Adipocyte (in vitro differentiated cells): Measurements from ENCODE around the gene JPH2.

Experiments
- DNase-seq: peaks from one replicate; pipeline ENCODE4 v3.0.0-alpha.2; 2015; ENCODE audit warnings: low read depth
- H3K27me3 ChIP-seq: replicated peaks from 2 replicates; pipeline ENCODE4 v1.7.0; 2013; ENCODE audit warnings: mild to moderate bottlenecking, low read length, moderate library complexity; ENCODE audit not compliant: control insufficient read depth, insufficient read depth
- H3K36me3 ChIP-seq: 2 replicates; pipeline ENCODE4 v1.7.0; 2013; ENCODE audit warnings: low read length, mild to moderate bottlenecking, moderate library complexity; ENCODE audit not compliant: control insufficient read depth, insufficient read depth, severe bottlenecking
- H3K4me1 ChIP-seq: 2 replicates; pipeline ENCODE4 v1.7.0; 2013; ENCODE audit warnings: mild to moderate bottlenecking, low read length, moderate library complexity; ENCODE audit not compliant: control insufficient read depth, insufficient read depth
- H3K4me3 ChIP-seq: 2 replicates; pipeline ENCODE4 v1.7.0; 2013; ENCODE audit warnings: mild to moderate bottlenecking, low read length, moderate library complexity
- H3K9ac ChIP-seq: 2 replicates; pipeline ENCODE4 v1.7.0; 2013; ENCODE audit warnings: mild to moderate bottlenecking, low read length, moderate library complexity
- H3K9me3 ChIP-seq: 2 replicates; pipeline ENCODE4 v1.7.0; 2013; ENCODE audit warnings: mild to moderate bottlenecking, low read length, moderate library complexity; ENCODE audit not compliant: control insufficient read depth

Gene JPH2

DNA sequence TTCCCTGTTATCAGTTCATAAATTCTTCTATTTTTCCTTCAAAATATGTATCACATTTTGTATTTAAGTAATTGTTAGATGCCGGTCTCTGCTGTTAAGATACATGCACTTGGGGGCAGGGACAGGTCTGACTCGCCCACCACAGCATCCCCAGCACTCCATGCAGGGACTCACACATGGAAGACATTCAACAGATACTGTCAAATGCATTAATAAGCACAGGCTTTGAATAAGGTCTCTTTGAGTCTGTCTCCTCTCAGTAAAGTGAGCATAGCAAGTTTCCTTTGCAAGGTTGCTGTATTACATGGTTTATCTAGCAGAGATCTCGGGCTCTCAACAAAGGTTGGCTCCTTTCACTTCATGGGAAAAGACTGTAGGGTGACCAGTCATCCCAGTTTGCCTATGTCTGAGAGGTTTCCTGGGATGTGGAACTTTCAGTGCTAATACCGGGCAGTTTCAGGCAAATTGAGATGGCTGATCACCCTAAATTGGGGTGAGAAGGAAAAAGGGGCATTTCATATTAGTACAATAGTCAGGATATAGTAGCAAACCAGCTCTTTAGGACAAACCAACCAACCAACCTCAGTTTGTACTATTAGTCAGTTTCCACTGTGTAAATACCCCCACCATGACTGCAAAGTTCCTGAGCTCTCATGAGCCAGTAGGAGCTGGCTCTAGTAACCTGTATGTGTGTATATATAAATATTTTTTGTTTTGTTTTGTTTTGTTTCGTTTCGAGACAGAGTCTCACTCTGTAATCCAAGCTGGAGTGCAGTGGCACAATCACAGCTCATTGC is 15.0 kb downstream of the JPH2 start:
- DNase-seq = no peak
- H3K27me3 ChIP-seq = peaks cover 5% of the 10 kb centered on the region
- no peaks in the 10 kb centered on the region for H3K36me3 ChIP-seq
- no peak overlapping the region for H3K4me3 ChIP-seq
- peaks cover 13% of the 10 kb centered on the region for H3K4me1 ChIP-seq
- H3K9ac ChIP-seq = no peak overlapping the region
- no peaks in the 10 kb centered on the region for H3K9me3 ChIP-seq

DNA sequence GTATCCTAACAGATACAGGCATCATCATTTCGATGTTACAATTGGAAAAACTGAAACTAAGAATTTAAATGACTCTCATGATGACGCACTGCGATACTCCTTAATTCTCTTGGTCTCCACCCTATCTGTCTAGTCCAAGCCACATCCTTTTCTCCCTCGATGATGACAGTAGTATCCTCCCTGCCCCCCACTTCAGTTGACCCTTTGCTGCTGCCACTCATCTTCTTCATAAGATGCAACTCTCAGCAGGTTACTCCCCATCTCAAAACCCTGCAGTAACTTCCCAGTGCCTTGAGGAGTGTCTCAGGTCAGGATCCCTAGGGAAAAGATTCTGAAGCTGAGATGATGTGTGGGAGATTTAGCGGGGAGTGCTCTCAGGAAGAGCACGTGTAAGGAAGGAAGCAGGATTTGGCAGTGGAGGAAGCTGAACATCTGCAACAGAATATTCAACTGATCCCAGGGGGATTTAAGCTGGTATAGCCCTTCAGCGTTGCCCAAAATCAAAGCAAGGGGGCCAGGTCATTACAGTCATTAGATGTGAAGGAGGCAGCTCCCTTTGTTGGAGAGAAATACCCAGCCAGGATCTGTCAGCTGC is 16.1 kb downstream of the JPH2 start:
- no peaks in the 10 kb centered on the region for H3K36me3 ChIP-seq
- no peak for DNase-seq
- H3K4me3 ChIP-seq = no peak overlapping the region
- peaks cover 22% of the 10 kb centered on the region for H3K4me1 ChIP-seq
- no peak overlapping the region for H3K9ac ChIP-seq
- H3K27me3 ChIP-seq = peaks cover 5% of the 10 kb centered on the region
- no peaks in the 10 kb centered on the region for H3K9me3 ChIP-seq

DNA sequence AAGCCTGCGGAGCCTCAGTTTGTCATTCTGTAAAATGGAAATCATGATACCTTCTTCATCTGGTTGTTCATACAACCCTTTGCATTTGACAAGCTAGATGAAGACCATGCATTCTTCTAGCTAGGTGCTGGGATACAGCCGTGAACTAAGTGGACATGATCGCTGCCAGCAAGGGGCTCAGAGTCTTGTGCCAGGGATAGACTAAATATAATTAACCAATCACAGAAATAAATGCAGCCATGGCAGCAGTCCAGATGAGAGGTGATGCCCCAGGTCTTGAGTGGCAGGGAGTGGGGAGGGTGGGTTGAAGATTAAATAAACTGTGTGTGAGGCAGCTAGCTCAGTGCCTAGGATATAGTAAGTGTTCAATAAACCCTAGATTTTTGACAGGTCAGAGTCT is 19.3 kb downstream of the JPH2 start:
- Histone ChIP-seq H3K9ac (no peak overlapping the region), H3K27me3 (peaks cover 18% of the 10 kb centered on the region), H3K36me3 (no peaks in the 10 kb centered on the region), H3K9me3 (no peaks in the 10 kb centered on the region), H3K4me3 (no peak overlapping the region), H3K4me1 (peaks cover 30% of the 10 kb centered on the region)
- no peak for DNase-seq

DNA sequence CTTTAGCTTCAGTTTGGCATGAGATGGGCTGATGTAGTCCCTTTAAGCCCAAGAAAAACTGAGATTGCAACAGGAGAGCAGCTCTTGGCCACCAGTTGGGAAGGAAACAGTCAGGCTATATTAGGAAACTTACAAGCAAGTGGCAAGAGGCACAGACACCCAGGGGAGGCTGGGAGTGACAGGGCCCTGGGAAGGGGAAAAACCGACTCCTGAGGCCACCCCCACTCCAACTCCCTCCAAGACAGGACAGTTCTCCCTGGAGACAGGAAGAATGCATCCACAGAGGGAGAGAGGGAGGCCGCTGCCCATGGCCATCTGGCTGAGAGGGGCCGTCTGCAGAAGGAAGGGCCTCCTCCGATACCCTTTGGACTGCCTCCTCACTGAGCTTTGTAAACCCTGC is 20.5 kb downstream of the JPH2 start:
- peak; percentile 67 for DNase-seq
- peaks cover 29% of the 10 kb centered on the region for H3K4me1 ChIP-seq
- H3K9me3 ChIP-seq = no peaks in the 10 kb centered on the region
- no peaks in the 10 kb centered on the region for H3K36me3 ChIP-seq
- H3K27me3 ChIP-seq = peaks cover 26% of the 10 kb centered on the region
- H3K4me3 ChIP-seq = peak overlapping the region; percentile 56
- peak overlapping the region; percentile 35 for H3K9ac ChIP-seq

DNA sequence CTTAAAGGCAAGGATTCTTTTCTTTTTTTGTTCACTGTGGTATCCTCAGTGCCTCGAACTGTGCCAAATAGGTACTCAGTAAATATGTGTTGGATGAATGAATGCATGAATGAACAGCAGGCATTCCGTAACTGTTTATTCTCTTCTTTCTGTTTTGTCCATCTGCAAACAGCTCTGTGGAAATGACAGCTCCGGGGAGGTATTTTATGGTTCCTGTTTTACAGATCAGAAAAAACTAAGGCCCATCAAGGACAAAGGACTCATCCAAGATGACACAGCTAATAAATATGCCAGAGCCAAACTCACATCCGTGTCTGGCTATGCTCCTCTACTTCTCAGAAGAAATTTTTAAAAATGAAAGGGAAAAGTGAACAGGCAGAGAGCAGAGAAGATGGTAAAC is 21.0 kb downstream of the JPH2 start:
- Histone ChIP-seq H3K9me3 (no peaks in the 10 kb centered on the region), H3K9ac (peak overlapping the region; percentile 35), H3K4me1 (peaks cover 24% of the 10 kb centered on the region), H3K4me3 (peak overlapping the region; percentile 56), H3K27me3 (peaks cover 30% of the 10 kb centered on the region), H3K36me3 (no peaks in the 10 kb centered on the region)
- peak; percentile 44 for DNase-seq

DNA sequence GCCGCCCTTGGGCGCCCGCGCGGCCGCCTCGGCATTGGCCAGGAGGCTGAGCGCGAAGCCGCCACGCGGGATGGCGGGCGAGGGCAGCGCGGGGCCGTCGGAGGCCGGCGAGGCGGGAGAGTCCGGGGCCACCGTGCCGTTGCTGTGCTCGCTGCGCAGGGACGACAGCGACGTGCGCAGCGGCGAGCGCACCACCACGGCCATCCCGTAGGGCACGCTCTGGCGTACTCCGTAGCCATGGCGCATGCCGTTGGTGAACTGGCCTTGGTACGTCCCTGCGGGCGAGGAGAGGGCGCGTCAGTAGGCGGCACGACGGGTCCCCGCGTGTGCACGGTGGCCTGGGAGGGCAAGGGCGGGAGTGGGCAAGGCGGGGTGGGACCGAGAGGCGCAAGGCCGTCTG is 26.9 kb downstream of the JPH2 start:
- Histone ChIP-seq H3K36me3 (no peaks in the 10 kb centered on the region), H3K9ac (no peak overlapping the region), H3K27me3 (peaks cover 63% of the 10 kb centered on the region), H3K4me3 (no peak overlapping the region), H3K4me1 (no peaks in the 10 kb centered on the region), H3K9me3 (no peaks in the 10 kb centered on the region)
- DNase-seq = no peak

DNA sequence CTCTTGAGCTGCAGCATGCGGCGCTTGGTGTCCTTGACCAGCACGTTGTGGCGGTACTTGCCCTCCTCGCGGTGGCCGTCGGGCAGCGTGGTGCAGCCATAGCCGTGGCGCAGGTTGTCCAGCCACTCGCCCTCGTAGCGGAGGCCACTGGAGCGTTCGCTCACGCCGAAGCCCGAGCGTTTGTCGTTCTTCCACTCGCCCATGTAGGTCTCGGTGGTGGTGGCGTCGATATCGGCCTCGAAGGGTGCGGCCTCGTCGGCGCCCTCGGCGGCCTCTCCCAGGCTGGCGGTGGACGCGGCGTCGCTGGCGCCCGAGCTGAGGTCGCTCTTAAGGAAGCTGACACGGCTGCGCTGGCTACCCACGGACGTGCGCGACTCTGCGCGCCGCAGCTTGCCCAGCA is 27.3 kb downstream of the JPH2 start:
- Histone ChIP-seq H3K4me1 (no peaks in the 10 kb centered on the region), H3K27me3 (peaks cover 63% of the 10 kb centered on the region), H3K4me3 (no peak overlapping the region), H3K36me3 (no peaks in the 10 kb centered on the region), H3K9me3 (no peaks in the 10 kb centered on the region), H3K9ac (no peak overlapping the region)
- DNase-seq = no peak

DNA sequence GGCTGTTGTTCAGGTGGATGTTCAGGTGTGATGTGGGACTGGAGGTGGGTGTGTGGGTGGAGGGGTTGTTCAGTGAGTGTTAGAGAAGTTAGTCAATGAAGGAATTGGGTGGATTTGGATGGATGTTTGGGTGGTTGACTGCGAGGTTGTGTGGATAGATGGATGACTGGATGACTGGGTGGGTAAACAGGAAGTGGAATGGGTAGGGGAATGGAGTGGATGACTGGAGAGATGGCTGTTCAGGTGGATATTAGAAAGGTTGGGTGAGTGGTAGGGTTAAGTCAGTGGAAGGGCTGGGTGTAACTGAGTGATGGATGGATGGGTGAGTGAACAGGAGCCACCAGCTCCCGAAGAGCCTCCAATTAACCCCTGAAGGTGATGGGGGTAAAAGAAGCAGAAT is 27.9 kb downstream of the JPH2 start:
- Histone ChIP-seq H3K9ac (no peak overlapping the region), H3K27me3 (peaks cover 62% of the 10 kb centered on the region), H3K9me3 (no peaks in the 10 kb centered on the region), H3K36me3 (no peaks in the 10 kb centered on the region), H3K4me3 (no peak overlapping the region), H3K4me1 (no peaks in the 10 kb centered on the region)
- no peak for DNase-seq

DNA sequence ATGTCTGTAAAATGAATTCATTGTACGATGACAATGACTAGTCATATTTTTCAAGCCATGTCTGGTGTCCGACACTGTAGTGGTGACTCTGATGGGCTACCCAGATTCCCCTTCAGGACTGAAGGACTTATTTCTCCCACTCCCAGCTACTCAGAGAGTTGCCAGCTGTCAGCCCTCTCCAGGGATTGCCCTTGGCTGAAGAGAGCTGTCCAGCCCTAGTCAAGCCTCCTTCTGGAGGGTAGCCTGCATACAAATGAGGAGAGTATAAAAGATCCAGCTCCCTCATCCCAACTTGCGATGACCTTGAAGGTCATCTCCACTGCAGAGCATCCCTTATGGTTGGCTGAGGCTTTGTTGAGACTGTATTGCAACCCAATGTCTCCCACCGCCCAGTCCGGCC is 29.9 kb downstream of the JPH2 start:
- DNase-seq = no peak
- Histone ChIP-seq H3K27me3 (peaks cover 60% of the 10 kb centered on the region), H3K4me3 (no peak overlapping the region), H3K4me1 (no peaks in the 10 kb centered on the region), H3K9me3 (no peaks in the 10 kb centered on the region), H3K9ac (no peak overlapping the region), H3K36me3 (no peaks in the 10 kb centered on the region)

DNA sequence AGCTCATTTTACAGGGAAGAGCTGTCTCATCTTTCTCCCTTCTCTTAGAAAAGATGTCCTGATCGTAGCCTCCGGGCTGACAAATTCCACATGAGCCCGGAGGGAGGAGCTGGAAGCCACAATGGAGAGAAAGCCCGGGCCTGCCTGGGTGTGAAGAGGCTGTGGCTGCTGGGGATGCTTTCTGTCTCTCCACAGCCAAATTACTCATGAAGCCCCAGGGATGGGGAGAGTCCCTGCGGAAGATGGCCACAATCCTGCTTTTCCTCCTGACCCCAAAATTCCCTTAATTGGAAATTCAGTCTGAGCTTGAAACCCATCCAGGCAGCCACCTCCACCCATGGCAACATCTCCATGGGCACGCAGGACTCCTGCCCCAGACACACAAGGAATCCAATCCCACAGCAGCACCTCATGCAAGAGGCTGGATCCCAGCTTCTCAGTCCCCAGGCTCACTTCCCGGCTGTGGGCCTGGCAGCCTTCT is 32.4 kb downstream of the JPH2 start:
- Histone ChIP-seq H3K9me3 (no peaks in the 10 kb centered on the region), H3K27me3 (peaks cover 45% of the 10 kb centered on the region), H3K4me3 (no peak overlapping the region), H3K4me1 (no peaks in the 10 kb centered on the region), H3K9ac (no peak overlapping the region), H3K36me3 (no peaks in the 10 kb centered on the region)
- DNase-seq = no peak

DNA sequence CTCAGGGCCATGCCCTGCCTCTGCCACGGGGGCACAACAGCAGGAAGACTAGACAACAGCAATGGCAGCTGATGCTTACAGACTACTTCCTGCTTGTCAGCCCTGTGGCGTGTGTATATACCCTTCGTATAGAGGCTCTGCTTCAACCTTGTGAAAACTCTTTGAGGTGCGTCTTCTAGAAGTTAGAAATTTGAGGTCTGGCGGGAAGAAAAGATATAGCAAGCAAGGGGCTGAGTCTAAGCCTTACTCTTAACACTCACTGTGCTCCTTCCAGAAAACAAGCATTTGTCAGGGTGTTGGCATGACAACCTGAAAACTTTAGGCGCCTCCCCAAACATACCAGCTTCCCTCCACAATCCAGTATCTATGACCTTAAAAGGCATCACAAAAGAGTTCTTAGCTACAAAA is 33.3 kb downstream of the JPH2 start:
- no peak overlapping the region for H3K4me3 ChIP-seq
- H3K36me3 ChIP-seq = no peaks in the 10 kb centered on the region
- no peaks in the 10 kb centered on the region for H3K4me1 ChIP-seq
- DNase-seq = no peak
- no peak overlapping the region for H3K9ac ChIP-seq
- H3K9me3 ChIP-seq = no peaks in the 10 kb centered on the region
- H3K27me3 ChIP-seq = peaks cover 36% of the 10 kb centered on the region
